ENCODE data around the gene ADM. TPM values are rescaled to one million over a fixed set of nuclear protein-coding genes. Genes with fewer than 3 reads are reported as not detected.
"Not testable (repeated sequence)": the region's sequence is repeated elsewhere in the genome, so short reads cannot be mapped to it uniquely, and the experiment has no call there.

Gene ADM
- total and polyA plus RNA-seq, 8 donors = 4.1 to 20.0 (median 7.4) TPM

- no peak overlapping the region for H3K4me3 ChIP-seq
- FAIRE-seq = no peak
Observed at GRCh38 chr11:10263929-10264328, 40.9 kb upstream of the ADM start.

GRCh38 chr11:10264716-10265115, 40.2 kb upstream of the ADM start:
- H3K9me3 ChIP-seq; ATAC-seq; H3K36me3 ChIP-seq; FAIRE-seq; H3K4me1 ChIP-seq; DNase-seq; H3K27ac ChIP-seq; intact Hi-C loops (cut with DNase I); H3K27me3 ChIP-seq; H3K4me3 ChIP-seq: not testable (repeated sequence)
- WGBS, 2 donors = 88 to 95% methylated on average over 3 of the region's 3 CpGs

More at GRCh38 chr11:10263929-10264328, 40.9 kb upstream of the ADM start:
- no peaks in the 10 kb centered on the region for H3K27me3 ChIP-seq
- H3K27ac ChIP-seq = no peak overlapping the region
- DNase-seq (no peak), ATAC-seq (no peak)
- no peak for TF ChIP-seq CTCF (IDR thresholded peaks at IDR 0.05)
- H3K36me3 ChIP-seq = no peaks in the 10 kb centered on the region
- no peaks in the 10 kb centered on the region for H3K4me1 ChIP-seq
- intact Hi-C loops (cut with DNase I) = no loop called here
- H3K9me3 ChIP-seq = no peaks in the 10 kb centered on the region

- DNase-seq (no peak), FAIRE-seq (no peak), ATAC-seq (no peak)
- H3K27ac ChIP-seq = no peak overlapping the region
- no peaks in the 10 kb centered on the region for H3K27me3 ChIP-seq
- 93 to 94% methylated on average over 3 of the region's 3 CpGs for WGBS, 2 donors
- no peaks in the 10 kb centered on the region for H3K9me3 ChIP-seq
- intact Hi-C loops (cut with DNase I) = no loop called here
- no peaks in the 10 kb centered on the region for H3K4me1 ChIP-seq
- no peaks in the 10 kb centered on the region for H3K36me3 ChIP-seq
- no peak overlapping the region for H3K4me3 ChIP-seq
- TF ChIP-seq CTCF (IDR thresholded peaks at IDR 0.05) = no peak
Observed at GRCh38 chr11:10265936-10266335, 38.9 kb upstream of the ADM start.

- Histone ChIP-seq H3K9me3 (no peaks in the 10 kb centered on the region), H3K27ac (no peak overlapping the region), H3K27me3 (no peaks in the 10 kb centered on the region), H3K4me3 (no peak overlapping the region), H3K36me3 (no peaks in the 10 kb centered on the region), H3K4me1 (no peaks in the 10 kb centered on the region)
- FAIRE-seq (no peak), DNase-seq (no peak), ATAC-seq (no peak)
- TF ChIP-seq CTCF (IDR thresholded peaks at IDR 0.05) = no peak
- intact Hi-C loops (cut with DNase I) = no loop called here
- 93 to 97% methylated on average over 3 of the region's 3 CpGs for WGBS, 2 donors
Observed at GRCh38 chr11:10267821-10268220, 37.1 kb upstream of the ADM start.

- intact Hi-C loops (cut with DNase I) = no loop called here
- H3K4me3 ChIP-seq = no peak overlapping the region
- H3K36me3 ChIP-seq = no peaks in the 10 kb centered on the region
- 74 to 90% methylated on average over 5 of the region's 5 CpGs for WGBS, 2 donors
- H3K9me3 ChIP-seq = no peaks in the 10 kb centered on the region
- FAIRE-seq (no peak), ATAC-seq (no peak), DNase-seq (no peak)
- no peaks in the 10 kb centered on the region for H3K27me3 ChIP-seq
- no peak for TF ChIP-seq CTCF (IDR thresholded peaks at IDR 0.05)
- no peaks in the 10 kb centered on the region for H3K4me1 ChIP-seq
- H3K27ac ChIP-seq = no peak overlapping the region
Observed at GRCh38 chr11:10268746-10269488, 36.0 kb upstream of the ADM start.

Measured in pancreas (tissue), 10 donors.